HPDE6-E6E7 (cell line): ENCODE data around the gene COX7A2.

ENCODE experiments used
- DNase-seq: peaks from one replicate; pipeline ENCODE4 v3.0.0; 2011; ENCODE audit warnings: missing footprints; ENCODE audit errors: extremely low spot score

COX7A2 gene

DNA sequence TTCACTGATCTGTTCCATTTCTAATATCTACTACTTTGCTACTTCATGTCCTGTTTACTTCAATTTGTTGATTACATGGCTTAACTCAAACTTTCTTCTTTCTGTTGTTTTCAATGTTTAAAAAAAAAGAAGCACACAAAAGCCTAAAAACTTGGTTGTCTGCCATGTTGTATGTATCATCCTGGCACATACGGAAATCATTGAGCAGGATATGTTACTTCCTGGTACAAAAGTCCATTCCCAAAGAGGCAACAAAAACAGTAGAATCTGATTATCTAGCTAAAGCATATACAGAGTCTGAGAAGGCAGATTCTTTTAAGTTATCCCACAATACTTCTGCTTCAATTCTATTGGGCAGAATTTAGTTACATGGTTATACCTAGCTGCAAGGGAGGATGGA lies 23.2 kb downstream of the COX7A2 start:
- no peak for DNase-seq

DNA sequence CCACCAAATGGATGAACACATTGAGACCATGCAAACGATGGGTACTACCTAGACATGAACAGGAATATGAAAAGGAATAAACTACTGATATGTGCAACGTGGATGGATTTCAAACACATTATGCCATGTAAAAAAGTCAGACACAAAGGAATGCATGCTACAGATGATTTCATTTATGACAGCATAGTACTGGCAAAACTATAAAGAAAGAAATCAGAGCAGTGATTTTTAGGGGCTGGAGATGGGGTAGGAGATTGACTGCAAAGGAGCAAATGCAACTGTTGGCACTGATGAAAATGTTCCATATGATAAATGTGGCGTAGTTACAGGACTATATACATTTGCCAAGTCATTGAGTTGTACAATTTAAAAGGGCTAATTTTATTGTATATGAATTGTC lies 24.3 kb downstream of the COX7A2 start:
- DNase-seq, result no peak

DNA sequence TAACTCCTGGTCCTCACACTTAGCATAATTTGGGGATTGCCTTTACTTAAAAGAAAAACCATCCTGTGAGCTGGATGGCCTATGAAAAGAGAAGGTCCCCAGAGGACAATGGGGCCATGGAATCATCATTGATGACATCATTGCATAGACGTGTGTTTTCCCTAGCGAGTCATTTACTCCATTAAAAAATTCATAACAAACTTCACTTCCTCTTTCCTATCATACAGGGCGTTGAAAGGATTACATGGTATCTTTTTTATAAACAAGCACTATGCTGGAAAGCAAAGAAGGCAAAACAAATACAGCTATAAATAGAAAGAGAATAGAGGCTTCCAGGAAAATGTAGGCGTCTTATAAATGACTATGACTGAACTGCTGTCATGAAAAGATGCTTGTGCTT lies 26.4 kb downstream of the COX7A2 start:
- no peak for DNase-seq

DNA sequence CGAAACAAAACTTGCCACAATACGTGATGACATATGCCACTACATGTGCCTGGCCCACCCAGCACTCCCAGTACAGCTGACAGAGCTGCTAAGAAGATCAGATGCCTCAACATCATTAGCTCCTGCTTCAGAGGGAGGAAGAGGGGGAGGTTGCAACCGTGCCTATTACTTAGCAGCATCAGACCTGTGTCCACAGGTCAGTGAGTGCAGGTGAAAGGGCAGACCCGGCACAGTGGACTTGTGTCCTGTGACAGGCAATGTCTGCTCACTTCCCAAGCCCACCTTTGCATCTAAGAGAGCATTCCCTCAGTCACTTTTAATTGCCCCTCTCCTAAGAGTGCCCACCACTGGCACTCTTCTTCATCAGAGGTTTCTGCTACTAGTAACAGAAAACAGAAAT lies 28.3 kb downstream of the COX7A2 start:
- DNase-seq, result no peak

DNA sequence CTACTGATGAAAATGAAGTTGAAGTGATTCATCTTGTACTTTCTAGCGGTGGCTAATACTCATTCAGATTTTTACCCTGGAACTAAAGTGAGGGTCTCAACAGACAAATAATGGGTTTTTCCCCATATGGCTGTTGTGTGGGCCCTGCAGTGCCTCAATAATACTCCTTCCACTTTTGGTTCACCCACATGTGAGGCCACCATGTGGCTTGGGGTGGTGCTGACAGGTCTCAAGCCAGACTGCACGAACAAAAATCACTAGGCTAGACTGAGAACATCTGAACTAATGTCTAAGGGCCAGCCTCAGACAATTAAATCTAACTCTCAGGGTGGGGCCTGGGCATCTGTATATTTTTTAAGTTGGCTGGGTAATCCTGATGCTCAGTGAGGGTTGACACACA lies 29.9 kb downstream of the COX7A2 start:
- no peak for DNase-seq

DNA sequence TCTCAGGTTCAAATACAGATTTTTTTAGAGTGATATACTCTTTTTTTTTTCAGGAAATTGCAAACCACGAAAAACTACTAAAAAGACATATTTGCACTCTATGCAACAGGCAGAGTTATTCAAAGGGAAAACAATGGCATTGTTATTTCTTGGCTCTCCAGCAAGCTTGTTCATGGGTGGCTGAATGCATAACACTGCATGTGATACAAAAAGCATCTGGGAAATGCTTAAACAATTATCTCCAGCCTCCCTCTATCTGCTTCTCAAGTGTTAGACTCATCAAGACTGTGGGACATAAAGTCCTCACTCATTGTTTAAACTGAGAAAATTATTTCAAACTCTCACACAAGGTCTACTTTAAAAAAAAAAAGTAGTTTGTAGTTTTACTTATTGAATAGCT lies 30.5 kb downstream of the COX7A2 start:
- no peak for DNase-seq

DNA sequence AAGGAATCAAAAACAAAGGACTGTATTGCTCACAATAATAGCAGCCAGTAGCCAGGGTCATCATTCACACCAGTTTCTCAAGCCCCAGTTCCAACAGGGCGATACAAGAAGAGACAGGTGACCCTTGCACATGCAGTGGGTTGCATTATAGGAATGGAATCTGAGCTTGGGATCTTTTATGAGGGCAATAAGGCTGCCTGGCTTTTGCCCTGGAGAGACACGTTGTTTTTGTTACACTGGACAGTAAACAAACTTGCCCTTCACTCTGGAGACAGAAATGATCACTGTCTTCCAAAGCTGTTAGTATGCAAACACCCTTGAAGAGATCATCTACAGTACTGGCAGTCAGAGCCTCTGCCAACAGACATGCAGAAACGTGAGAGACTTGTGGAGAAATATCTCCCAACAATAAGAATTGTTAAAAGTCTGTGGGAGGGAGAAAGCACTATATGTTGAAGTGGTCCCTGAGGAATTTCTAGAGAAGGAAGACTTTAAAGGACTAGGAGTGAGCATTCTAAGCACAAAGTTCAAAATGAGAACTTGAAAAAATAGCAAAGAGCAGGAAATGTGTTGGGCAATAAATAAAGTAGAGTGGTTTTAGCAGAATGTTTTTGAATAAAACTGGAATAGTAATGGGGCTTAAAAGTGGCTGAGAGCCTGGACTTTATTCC lies 31.5 kb downstream of the COX7A2 start:
- no peak for DNase-seq

DNA sequence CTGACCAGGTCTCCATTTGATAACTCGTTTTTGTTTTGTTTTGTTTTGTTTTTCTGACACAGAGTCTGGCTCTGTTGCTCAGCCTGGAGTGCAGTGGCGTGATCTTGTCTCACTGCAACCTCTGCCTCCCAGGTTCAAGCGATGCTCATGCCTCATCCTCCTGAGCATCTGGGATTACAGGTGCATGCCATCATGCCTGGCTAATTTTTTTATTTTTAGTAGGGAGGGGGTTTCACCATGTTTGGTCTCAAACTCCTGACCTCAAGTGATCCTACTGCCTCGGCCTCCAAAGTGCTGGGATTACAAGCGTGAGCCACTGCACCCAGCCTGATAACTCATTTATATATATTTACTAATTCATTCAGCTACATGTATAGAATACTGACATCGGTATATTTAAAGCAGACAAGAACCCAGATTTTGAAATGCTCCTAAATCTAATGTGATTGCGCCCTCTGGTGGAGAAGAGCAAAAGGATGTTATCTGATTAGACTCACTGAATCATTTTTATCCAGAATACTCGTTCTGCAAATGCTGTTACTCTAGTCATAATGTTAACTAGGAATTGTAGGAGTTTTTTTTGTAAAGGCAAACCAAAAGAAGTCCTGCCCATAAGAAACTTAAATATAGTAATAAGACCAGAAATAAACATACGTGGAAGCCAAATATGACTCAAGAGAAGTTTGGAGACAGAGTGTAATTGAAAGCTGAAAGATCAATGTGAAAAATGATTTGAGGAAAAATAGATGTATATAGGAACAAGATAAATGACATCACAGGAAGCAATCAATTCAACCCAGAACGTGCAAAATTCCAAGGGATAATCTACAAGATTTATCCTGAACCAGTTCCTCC lies 32.5 kb downstream of the COX7A2 start:
- peak; percentile 28 for DNase-seq

DNA sequence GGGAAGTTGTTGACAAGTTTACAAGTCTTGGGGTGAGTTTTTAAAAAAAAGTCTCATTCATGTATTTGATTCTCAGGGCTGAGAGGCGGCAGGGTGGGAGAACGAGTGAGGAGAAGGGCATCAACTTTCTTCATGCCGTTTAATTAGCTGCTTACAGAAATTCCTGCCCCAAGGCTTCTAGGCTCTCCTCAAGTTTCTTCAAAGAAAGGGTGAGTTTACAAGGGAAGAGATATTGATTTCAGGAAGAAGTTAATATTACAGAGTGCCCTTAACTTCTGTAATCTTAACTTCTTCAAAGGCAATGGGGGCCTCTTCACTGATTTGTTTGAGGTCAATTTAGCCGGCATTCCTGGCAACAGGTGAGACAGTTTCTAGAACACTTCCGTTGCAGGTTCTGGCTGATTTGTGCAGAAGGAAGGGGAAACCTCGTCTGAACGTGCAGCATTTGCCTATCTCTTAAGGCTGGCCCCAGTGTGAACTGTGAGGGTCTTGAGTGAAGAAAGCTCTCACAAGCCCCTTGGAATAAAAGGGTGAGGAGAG lies 34.3 kb downstream of the COX7A2 start:
- no peak for DNase-seq

DNA sequence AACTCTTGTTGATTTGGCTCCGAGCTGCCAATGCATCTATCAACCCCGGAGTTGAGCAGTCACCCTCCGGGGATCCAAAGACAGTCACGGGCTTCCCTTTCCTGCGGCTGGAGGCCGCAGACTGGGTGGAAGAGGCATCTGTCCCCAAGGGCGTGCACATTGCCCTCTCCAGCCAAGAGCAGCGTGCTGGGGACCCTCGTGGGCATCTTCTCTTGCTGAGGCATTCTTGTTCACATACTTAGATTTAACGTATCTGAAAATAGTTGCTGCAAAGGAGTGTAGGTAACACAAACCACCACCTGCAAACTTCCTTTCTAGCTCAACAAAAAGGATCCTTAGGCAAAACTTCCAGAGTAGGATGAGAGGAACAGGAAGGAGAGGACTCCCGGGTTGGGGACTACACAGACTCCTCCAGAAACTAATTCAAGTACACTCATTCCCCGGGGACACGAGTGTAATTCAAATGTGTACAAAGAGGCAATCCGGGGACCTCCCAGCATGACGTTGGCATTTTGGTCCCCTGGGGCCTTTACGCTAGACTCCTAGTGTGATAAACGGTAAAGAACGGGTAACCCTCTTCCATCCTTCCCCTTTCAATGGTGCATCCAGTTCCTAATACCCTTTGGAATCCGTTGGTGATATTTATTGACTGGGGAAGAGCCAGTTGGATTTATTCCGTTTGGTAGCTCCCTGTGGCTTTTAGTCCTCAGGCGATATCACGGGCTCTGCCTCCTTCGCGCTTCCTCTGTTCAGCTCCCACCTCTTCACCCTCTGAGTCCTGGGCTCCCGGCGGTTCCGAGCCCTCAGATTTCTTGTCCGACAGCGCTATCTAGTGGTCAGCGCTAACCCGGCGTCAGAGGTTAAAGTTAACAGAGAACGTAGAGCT lies 35.1 kb downstream of the COX7A2 start:
- peak; percentile 60 for DNase-seq

DNA sequence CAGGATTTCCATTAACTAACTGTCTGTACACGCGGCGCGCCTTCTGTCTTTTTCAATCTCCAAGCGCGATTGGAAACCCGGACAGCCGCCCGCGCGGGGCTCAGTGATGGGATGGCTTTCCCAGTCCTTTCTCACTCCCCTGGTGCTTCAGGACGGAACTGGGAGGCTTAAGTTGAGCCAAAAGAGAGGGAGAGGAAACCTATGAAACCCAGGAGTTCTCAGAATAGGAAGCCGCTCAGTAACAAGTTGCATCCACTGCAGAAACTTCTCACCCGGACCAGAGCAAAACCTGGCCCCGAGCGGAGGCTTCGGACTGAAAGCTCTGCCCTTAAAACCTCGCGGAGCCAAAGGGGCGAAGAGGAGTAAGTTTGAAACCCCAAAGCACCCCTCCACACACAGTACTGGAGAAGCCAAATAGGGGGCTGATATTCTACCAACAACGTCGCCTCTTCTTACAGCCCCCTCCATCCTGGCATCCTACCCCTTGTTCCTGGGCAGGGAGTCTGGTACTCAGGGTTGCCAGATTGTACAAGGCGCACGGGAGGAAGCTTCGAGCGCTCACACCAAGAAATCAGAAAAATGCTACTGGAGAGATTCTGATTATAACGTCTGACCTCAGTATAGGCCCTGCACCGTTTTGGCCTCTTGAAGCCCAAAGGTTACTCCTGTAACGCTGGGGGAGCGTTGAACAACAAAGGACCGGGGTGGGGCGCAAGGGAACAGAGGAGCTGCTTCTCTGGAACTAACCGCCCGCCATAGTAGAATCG lies 36.8 kb downstream of the COX7A2 start:
- DNase-seq, result no peak

DNA sequence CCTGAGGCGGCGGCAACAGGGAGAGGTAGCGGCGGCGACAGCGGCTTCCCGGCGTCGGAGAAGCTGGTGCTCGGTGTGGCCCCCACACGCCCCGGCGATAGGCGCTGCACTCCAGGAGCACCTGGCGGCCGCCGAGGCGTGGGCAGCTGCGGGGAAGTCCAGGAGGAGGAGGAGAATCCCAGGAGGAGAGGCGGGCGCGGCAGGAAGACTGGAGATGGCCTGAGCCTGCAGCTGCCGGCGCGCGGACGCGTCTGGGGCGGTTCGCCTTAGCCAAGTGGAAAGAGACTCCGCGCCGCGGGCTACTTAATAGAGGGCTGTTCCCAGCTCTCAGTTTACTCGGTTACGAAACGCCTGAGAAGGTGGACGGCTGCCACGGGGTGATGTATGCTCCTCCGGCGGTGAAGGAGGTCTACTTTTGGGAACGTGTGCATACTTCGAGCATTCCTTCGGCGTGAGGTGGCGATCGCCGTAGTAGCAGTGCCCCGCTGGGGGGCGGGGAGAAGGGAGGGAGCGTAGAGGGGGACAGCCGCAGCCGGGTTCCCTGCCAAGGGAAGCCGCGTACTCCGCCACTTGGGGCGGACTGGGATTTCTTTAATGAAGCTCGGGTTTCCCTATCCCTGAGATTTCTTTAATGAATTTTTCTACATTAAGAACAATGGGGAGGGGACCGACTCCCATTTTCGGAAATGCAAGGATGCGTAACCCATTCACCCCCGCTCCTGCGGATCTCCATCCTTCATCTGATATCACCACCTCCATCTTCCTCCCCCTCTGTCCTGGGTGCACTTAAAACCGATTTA lies 37.6 kb downstream of the COX7A2 start, which contains the start of gene COL12A1:
TSS of gene COL12A1 (minus strand) at position 278 of the 800 bp plus-strand sequence. CDS start 3,261 bp downstream, outside the sequence.
- DNase-seq, result peak; percentile 54

DNA sequence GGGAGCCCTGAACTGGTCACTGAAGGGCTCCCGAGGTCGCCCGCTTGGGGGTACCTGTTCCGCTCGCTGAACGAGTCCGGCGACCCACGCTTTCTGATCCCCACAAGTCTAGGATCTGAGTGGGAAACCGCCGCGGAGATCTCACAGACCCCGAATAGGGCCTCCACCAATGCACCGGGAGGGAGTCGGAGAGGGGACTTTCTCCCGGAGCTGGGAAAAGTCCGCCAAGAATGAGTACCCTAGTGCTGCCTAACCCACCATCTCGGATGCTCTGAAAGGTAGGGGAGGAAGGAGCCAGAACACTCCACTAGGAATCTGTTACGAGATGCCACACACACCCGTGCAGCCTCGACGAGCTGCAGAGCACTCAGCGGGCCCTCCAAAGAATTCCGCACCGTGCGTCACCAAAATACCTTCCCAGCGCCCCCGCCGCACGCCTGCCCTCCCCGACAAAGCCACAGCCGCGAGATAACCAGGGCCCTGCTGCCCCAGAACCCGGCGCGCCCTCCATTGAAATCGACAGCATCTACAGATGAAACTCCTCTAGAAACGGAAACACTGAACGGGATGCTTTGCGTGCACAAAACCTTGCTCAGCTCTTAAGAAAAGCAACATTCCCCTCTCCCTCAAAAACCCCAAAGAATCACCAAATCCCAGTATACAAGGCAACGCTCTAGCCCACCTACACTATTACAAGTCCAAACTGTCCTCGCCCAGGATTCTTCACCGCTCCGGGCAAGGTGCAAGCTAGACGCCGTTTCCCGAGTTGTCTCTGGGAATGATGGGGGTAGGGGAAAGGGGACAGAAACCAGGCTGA lies 38.4 kb downstream of the COX7A2 start:
- peak; percentile 19 for DNase-seq

DNA sequence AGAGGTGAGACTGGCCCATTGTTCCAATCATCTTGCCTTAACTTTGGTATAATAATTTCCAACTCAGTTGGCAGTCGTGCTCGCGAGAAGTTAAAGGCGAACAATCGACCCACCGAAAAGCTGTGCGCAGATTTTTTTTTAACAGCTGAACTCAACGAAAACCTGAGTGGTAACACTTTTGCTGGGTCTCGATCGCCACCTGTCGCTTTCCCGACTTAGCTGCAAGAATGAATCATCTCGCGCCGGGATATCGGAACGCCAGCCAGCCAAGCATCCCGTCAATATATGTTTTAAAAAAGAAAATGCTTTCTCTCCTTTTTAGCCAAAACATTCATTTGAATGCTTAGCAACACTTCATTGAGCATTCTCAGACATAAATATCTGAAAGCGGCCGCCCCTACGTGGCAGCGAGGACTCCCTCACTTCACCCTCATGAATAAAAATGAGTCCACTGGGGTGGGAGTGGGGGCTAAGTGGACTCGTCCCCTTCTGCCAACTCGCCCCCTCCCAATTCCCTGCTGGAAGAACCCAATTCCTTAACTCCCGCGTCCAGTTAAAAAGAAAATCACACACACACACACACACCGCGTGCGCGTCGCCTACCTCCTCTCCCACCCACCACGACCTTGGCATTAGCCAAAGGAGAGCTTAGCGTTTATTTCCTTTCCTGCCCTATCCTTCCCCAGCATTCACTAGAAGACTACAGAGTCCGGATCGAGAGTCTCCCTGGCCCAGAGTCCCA lies 39.2 kb downstream of the COX7A2 start:
- DNase-seq, result peak; percentile 67

DNA sequence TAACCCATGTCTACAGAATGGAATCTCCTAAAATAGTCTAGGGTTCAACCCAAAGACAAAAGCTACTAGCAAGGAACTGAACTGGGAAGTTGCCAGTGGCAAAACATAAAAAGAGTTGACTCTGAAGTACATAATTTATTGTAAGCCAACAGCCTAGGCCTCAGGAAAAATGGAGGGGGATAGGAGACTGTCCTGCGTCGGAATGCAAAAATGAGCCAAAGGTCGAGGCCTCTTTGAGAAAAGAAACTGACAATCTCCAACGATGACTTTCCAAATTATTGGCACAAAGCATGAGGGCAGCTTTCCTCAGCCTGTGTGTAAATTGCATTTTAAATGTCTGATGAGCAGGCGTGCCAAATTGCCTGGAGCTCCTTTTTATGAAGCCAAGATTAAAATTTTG lies 39.9 kb downstream of the COX7A2 start:
- DNase-seq, result no peak

DNA sequence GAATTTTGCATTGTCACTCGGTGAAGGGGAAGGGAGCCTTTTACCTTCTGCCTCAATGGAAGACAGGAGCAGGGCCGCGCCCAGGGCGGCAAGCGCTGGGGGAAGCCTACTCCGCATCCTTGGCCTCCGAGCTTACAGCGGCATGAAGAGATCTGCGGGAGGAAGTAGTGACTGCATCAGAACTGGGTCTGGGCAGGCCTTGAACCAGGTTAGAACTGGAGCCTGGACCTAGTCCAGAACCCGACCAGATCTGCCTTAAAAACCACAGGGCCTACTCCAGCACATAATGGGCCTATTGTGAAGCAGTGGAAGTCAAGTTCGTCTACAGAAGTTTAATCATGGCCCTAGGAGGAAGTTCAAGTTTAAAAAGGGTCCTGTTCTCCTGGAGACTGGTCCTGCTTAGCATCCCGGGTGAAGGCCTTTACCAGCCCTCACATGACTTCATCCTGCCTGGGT lies 40.9 kb downstream of the COX7A2 start:
- no peak for DNase-seq

DNA sequence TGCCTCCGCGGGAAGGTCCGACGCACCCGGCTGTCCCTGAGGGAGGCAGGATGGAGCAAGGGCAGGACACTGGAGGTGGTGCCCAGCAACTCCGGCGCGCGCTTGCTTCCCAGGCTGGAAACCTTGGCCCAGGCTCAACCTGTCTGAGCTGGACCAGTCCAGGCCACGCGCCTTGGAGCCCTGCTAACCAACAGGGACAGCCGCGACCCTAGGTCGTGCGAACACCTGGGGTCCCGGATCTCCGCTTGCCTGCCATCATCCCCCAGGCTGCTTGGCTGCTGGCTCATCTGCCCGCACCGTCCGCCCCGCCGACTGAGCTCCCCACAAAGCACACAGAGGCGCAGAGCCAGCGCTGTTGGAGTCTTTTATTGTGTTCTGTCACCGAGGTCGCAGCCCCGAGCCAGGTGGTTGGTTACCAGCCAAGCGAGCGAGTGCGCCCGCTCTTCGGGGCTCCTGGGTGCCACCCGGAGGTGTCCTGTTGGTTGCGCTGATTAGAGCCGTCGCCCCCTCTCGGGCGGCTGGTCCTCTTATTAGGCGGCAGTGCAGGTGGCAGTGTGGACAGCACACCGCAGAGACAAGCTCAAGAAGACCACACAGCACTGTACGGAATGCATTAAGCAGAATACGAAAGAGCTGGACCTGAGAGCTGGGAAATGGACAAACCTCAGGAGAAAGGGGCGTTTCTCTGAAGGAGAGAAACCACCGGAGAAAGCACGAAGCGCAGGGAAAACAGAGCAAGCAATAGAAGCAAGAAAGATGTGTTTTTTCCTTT lies 41.5 kb downstream of the COX7A2 start:
- DNase-seq, result no peak

DNA sequence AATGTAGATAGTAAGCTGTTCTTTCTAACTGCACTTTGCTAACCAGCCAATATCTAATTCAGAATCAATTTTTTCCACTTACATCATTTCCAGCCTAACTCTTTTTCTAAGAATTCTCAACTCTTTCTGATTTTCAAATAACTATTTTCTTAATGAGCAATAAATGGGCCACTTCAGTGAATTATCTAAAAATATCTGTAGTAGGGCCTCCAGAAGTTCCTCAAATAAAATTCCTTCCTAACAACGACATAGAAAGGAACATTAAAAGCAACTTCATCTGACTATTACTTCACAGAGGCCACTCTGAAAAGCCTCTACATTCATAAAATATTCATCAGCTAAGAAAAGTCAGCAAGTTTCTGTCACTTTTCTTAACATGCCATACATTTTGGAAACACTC lies 42.6 kb downstream of the COX7A2 start:
- DNase-seq, result no peak
